HCT116 (cell line): ENCODE data around the gene DPYD. TPM values are rescaled to one million over a fixed set of nuclear protein-coding genes. Genes with fewer than 3 reads are reported as not detected.

Experiments
- ATAC-seq: fragments of 200-7000 bp; cut with Tn5 transposase; 2 replicates; pipeline ENCODE4 v1.9.1; 2020; ENCODE audit warnings: mild to moderate bottlenecking, moderate library complexity
- BruUV-seq: library from RNA; stranded (reverse); fragments of 400-500 nt; replicated peaks from 2 replicates; lab custom pipeline; 2021; lab: Mats Ljungman, UMichigan
- CTCF ChIA-PET: fragments of 300-600 bp; sonication (Branson Sonifier 250); formaldehyde crosslinking; loops from one replicate; lab custom pipeline; 2021; ENCODE audit warnings: antibody characterized with exemption; lab: Charles Lee
- POLR2A ChIA-PET: fragments of 300-600, 350-600 bp; sonication (Branson Sonifier 250); formaldehyde crosslinking; loops from one replicate; lab custom pipeline; 2021; ENCODE audit warnings: antibody characterized with exemption; lab: Charles Lee
- RAD21 ChIA-PET, 2 experiments: fragments of 300-600 bp; sonication (Branson Sonifier 250); formaldehyde crosslinking; loops; one replicate each; lab custom pipeline; 2023; ENCODE audit warnings: low total read pairs in 2 of 2; ENCODE audit not compliant: uncharacterized antibody in 2 of 2, unreplicated experiment in 2 of 2, low non-redundant PET in 1 of 2; lab: Charles Lee
- DNase-seq: peaks from one replicate; pipeline ENCODE4 v3.0.0-alpha.2; 2010; ENCODE audit warnings: low read depth, low spot score
- H2AFZ ChIP-seq: fragments of 200-600 bp; shearing (Covaris generic), sonication (generic); 2 replicates; pipeline ENCODE4 v1.6.1; 2017; ENCODE audit warnings: low read depth, mixed run types, mixed read lengths, antibody characterized with exemption, low read length; ENCODE audit not compliant: poor library complexity, severe bottlenecking
- H3K27ac ChIP-seq: 2 replicates; pipeline ENCODE4 v1.5.1; 2012; ENCODE audit warnings: low read depth, low read length
- H3K27me3 ChIP-seq: fragments of 200-600 bp; sonication (generic); 2 replicates; pipeline ENCODE4 v1.6.1; 2016; ENCODE audit warnings: mixed run types, low read length, mixed read lengths; ENCODE audit not compliant: insufficient read depth
- H3K36me3 ChIP-seq, 2 experiments: fragments of 200-500 bp in 1 of 2; fragments of 200-600 bp in 1 of 2; sonication (Bioruptor generic) in 1 of 2; sonication (generic) in 1 of 2; 2 replicates each; pipeline versions ENCODE4 v1.5.1 to v1.6.1; 2014 to 2016; ENCODE audit warnings: low read length in 2 of 2, inconsistent platforms in 1 of 2, mixed read lengths in 1 of 2, mixed run types in 1 of 2; ENCODE audit not compliant: insufficient read depth in 2 of 2, control insufficient read depth in 1 of 2
- H3K4me1 ChIP-seq, 2 experiments: fragments of 200-600 bp in 1 of 2; sonication (generic) in 1 of 2; 2 replicates each; pipeline versions ENCODE4 v1.5.1 to v1.6.1; 2012 to 2017; ENCODE audit warnings: low read length in 2 of 2, inconsistent platforms in 1 of 2, mild to moderate bottlenecking in 1 of 2, mixed read lengths in 1 of 2, mixed run types in 1 of 2, moderate library complexity in 1 of 2; ENCODE audit not compliant: insufficient read depth in 2 of 2, control insufficient read depth in 1 of 2
- H3K4me2 ChIP-seq: fragments of 200-600 bp; sonication (generic); 2 replicates; pipeline ENCODE4 v1.6.1; 2017; ENCODE audit warnings: mixed run types, low read length, mixed read lengths
- H3K4me3 ChIP-seq, 2 experiments: fragments of 200-600 bp in 1 of 2; sonication (generic) in 1 of 2; replicated peaks in 1 of 2; 2 replicates each; pipeline ENCODE4 v1.5.1; 2011 to 2016; ENCODE audit warnings: low read length in 2 of 2, control low read depth in 1 of 2, low read depth in 1 of 2, mild to moderate bottlenecking in 1 of 2, mixed read lengths in 1 of 2, mixed run types in 1 of 2
- H3K79me2 ChIP-seq: fragments of 200-600 bp; sonication (generic); 2 replicates; pipeline ENCODE4 v1.6.1; 2017; ENCODE audit warnings: mild to moderate bottlenecking, mixed run types, low read length, moderate library complexity, mixed read lengths; ENCODE audit not compliant: insufficient read depth
- H3K9ac ChIP-seq: fragments of 200-600 bp; sonication (generic); 2 replicates; pipeline ENCODE4 v1.6.1; 2016; ENCODE audit warnings: low read length, mixed read lengths
- H3K9me2 ChIP-seq: fragments of 200-600 bp; sonication (generic), shearing (Covaris generic); 2 replicates; pipeline ENCODE4 v1.6.1; 2017; ENCODE audit warnings: mixed run types, mild to moderate bottlenecking, moderate library complexity; ENCODE audit not compliant: insufficient read depth
- H3K9me3 ChIP-seq, 2 experiments: fragments of 200-500 bp in 1 of 2; fragments of 200-600 bp in 1 of 2; sonication (Bioruptor generic) in 1 of 2; sonication (generic) in 1 of 2; 2 replicates each; pipeline ENCODE4 v1.6.1; 2014 to 2017; ENCODE audit warnings: low read length in 2 of 2, mixed read lengths in 2 of 2, inconsistent platforms in 1 of 2, low read depth in 1 of 2, mild to moderate bottlenecking in 1 of 2, mixed run types in 1 of 2, moderate library complexity in 1 of 2; ENCODE audit not compliant: control insufficient read depth in 1 of 2, insufficient read depth in 1 of 2
- H4K20me1 ChIP-seq: fragments of 200-600 bp; sonication (generic), shearing (Covaris generic); 2 replicates; pipeline ENCODE4 v1.6.1; 2017; ENCODE audit warnings: mixed run types, mild to moderate bottlenecking, moderate library complexity; ENCODE audit not compliant: insufficient read depth
- ATF3 ChIP-seq: IDR thresholded peaks from 2 replicates; pipeline ENCODE4 v1.6.1; 2012
- CEBPB ChIP-seq: IDR thresholded peaks from 2 replicates; pipeline ENCODE4 v1.6.1; 2012; ENCODE audit warnings: low read depth
- EGR1 ChIP-seq: IDR thresholded peaks from 2 replicates; pipeline ENCODE4 v1.6.1; 2012; ENCODE audit warnings: low read depth
- ELF1 ChIP-seq: IDR thresholded peaks from 2 replicates; pipeline ENCODE4 v1.6.1; 2012; ENCODE audit warnings: low read depth, borderline replicate concordance
- EZH2 ChIP-seq: fragments of 200-600 bp; sonication (generic); IDR thresholded peaks from 2 replicates; pipeline ENCODE4 v1.6.1; 2017; ENCODE audit warnings: antibody characterized with exemption, mixed run types
- EZH2phosphoT487 ChIP-seq: fragments of 200-600 bp; IDR thresholded peaks from 2 replicates; pipeline ENCODE4 v1.6.1; 2018; ENCODE audit warnings: antibody characterized with exemption, borderline replicate concordance
- FOSL1 ChIP-seq: IDR thresholded peaks from 2 replicates; pipeline ENCODE4 v1.6.1; 2012; ENCODE audit warnings: low read depth
- JUND ChIP-seq: IDR thresholded peaks from 2 replicates; pipeline ENCODE4 v1.6.1; 2012
- POLR2A ChIP-seq: IDR thresholded peaks from 2 replicates; pipeline ENCODE4 v1.7.0; 2011; ENCODE audit warnings: borderline replicate concordance; ENCODE audit not compliant: insufficient read depth, insufficient read length; ENCODE audit errors: extremely low read depth
- SIN3A ChIP-seq: IDR thresholded peaks from 2 replicates; pipeline ENCODE4 v1.6.1; 2012; ENCODE audit warnings: low read depth
- SP1 ChIP-seq: IDR thresholded peaks from 2 replicates; pipeline ENCODE4 v1.6.1; 2012; ENCODE audit warnings: low read depth
- YY1 ChIP-seq: IDR thresholded peaks from 2 replicates; pipeline ENCODE4 v1.6.1; 2011; ENCODE audit warnings: low read length, low read depth, moderate library complexity, mild to moderate bottlenecking; ENCODE audit not compliant: insufficient replicate concordance; ENCODE audit errors: extremely low read depth
- ZBTB33 ChIP-seq: IDR thresholded peaks from 2 replicates; pipeline ENCODE4 v1.6.1; 2011; ENCODE audit warnings: mild to moderate bottlenecking, low read length, moderate library complexity; ENCODE audit not compliant: insufficient replicate concordance; ENCODE audit errors: extremely low read depth
- ZNF274 ChIP-seq: fragments of 200-500 bp; sonication (Bioruptor generic); IDR thresholded peaks from 2 replicates; pipeline ENCODE4 v1.6.1; 2014; ENCODE audit warnings: mild to moderate bottlenecking, low read depth, low read length, inconsistent platforms
- intact Hi-C: fragments of 100-400 bp; cut with micrococcal nuclease; formaldehyde crosslinking; loops from 2 replicates; pipeline ENCODE4 v1.10.0; 2022
- total RNA-seq: library from RNA; stranded (reverse); gene quantifications from one replicate; pipeline ENCODE4 v1.2.1, GENCODE V29; 2021; ENCODE audit not compliant: unreplicated experiment

DPYD gene
- total RNA-seq, 1 experiment from 2014 or later, result 1.7 TPM

GRCh38 chr1:97507863-97508262 is 413.0 kb downstream of the DPYD start:
- Histone ChIP-seq H3K4me3 (no peak overlapping the region), H3K36me3 (no peaks in the 10 kb centered on the region), H3K9me2 (no peaks in the 10 kb centered on the region), H3K4me1 (no peaks in the 10 kb centered on the region), H3K9me3 (no peaks in the 10 kb centered on the region), H3K4me2 (no peak overlapping the region), H3K27me3 (no peaks in the 10 kb centered on the region), H4K20me1 (no peaks in the 10 kb centered on the region), H3K9ac (no peak overlapping the region), H3K79me2 (no peaks in the 10 kb centered on the region), H2AFZ (no peak overlapping the region), H3K27ac (no peak overlapping the region)
- RAD21 ChIA-PET, result no interaction called here
- TF ChIP-seq SIN3A (no peak), ATF3 (no peak), ELF1 (no peak), EGR1 (no peak), CEBPB (no peak), JUND (no peak), POLR2A (no peak), EZH2phosphoT487 (no peak), EZH2 (no peak), YY1 (no peak), SP1 (no peak)
- ATAC-seq (no peak), DNase-seq (no peak)
- BruUV-seq, result no TSS peak
- intact Hi-C loops, result no loop called here
- CTCF ChIA-PET, result interaction anchor here (1.1 kb wide), 1 partner anchor 18 kb away, joined by 6 read pairs; no protein-coding TSS in a partner anchor
- POLR2A ChIA-PET, result no interaction called here

- H3K9me3 ChIP-seq, result no peaks in the 10 kb centered on the region
- no peaks in the 10 kb centered on the region for H3K9me2 ChIP-seq
- no peaks in the 10 kb centered on the region for H4K20me1 ChIP-seq
- no peak overlapping the region for H2AFZ ChIP-seq
- no peaks in the 10 kb centered on the region for H3K4me1 ChIP-seq
- DNase-seq (no peak), ATAC-seq (no peak)
- POLR2A ChIA-PET, result no interaction called here
- no peak overlapping the region for H3K4me2 ChIP-seq
- no peak overlapping the region for H3K4me3 ChIP-seq
- TF ChIP-seq CEBPB (no peak), ZNF274 (no peak), EZH2phosphoT487 (no peak), FOSL1 (no peak), ATF3 (no peak), ZBTB33 (no peak), EGR1 (no peak), EZH2 (no peak)
- TF ChIP-seq, all 23 proteins: peak for 0
- no TSS peak for BruUV-seq
- no peak overlapping the region for H3K9ac ChIP-seq
- no peak overlapping the region for H3K27ac ChIP-seq
- RAD21 ChIA-PET, result no interaction called here
- H3K79me2 ChIP-seq, result no peaks in the 10 kb centered on the region
- H3K27me3 ChIP-seq, result no peaks in the 10 kb centered on the region
- H3K36me3 ChIP-seq, result no peaks in the 10 kb centered on the region
- CTCF ChIA-PET, result no interaction called here
- intact Hi-C loops, result no loop called here
These were observed 414.5 kb downstream of the DPYD start for GRCh38 chr1:97506368-97506767.
